Measurements from ENCODE around the gene COASY. TPM values are rescaled to one million over a fixed set of nuclear protein-coding genes. Genes with fewer than 3 reads are reported as not detected.

COASY gene
- total RNA-seq, 1 donor from 2014 or later = 10.3 TPM

DNA sequence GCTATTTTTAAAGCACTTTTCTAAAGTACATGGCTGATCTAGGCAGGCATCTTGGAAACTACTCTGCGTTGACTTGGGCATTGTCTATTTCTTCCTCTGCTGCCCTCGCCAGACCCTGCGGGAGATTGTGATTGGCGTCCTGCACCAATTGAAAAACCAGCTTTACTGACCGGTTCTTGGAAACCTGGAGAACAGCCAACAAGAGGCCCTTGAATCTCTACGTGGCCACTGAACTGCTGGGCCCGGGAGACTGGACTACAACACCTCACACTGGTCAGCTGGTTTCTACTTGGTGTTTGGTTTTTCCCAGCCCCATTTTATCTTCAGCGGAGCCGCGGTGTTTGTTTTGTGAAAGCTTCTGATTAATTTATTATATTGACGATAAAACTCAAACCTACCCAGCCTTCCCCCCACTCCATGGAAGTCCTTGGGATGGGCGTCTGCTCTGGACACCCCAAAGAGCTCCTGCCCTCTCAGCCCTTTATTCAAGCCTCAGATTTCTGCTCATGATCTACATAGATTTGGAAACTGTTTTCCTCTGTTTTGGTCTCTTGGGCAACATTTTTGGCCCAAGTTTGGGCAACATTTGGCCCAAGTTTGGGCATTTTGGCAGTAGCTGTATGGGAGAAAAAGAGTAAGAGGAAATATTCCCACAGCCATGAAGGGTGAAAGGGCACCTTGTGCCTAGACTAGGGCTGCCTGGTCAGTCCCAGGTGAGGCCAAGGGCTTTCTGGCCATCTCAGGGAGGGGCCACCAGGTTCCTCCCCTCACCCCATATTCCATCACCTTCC is 9.7 kb downstream of the COASY start:
- DNase-seq (ENCODE audit: low read depth in 2 of 2) = no peak

DNA sequence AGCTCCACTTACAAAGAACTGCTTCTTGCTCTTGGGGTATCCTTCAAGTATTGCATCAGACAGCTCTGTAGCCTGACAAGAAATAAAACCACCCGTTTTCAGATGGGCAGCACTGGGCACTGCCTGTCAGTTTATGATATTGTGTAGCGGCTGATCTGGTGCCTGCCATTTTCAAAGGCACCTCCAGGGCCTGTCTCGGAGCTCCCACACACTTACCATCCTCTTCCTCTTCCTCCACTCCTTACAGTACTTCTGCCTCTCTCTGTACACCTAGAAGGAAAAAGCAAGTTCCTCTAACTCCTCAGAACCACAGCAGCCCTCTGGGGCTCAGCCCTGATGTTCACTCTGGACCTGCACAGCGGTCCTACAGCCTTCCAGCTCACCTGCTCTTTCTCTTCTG is 11.1 kb downstream of the COASY start:
- DNase-seq (ENCODE audit: low read depth in 2 of 2) = no peak

DNA sequence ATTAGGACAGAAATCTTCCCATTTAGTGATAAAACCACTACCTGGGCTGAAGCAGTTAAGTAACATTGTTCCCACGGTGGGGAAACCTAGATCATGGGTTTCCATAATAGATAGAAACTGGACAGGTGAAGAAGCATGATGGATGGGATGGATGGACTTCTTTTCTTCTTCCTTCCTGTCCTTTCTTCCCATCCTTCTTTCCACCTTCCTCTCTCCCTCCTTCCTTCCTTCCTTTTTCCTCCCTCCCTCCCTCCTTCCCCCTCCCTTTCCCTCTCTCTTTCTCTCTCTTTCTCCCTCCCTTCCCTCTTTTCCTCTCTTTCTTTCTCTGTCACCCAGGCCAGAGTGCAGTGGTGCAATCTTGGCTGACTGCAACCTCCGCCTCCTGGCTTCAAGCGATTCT is 12.5 kb downstream of the COASY start:
- no peak for DNase-seq (ENCODE audit: low read depth in 2 of 2)

DNA sequence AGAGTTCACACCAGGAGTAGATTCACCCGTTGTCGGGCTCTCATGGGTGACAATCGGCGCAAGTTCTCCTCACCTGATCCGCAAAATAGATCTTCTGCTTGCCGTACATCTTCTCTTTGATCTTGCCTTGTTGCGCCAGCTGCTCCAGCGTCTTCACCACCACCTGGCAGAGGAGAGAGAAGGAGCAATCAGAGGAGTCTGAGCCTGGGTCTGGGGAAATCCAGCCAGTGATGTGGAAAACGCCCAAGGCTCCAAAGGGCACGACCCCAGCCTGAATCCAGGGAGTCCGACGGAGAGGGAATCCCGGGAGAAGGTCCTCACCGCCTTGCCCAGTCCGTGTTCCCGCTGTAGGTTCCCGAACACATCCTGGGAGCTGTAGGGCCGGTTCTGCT is 15.2 kb downstream of the COASY start:
- DNase-seq (ENCODE audit: low read depth in 2 of 2) = no peak

DNA sequence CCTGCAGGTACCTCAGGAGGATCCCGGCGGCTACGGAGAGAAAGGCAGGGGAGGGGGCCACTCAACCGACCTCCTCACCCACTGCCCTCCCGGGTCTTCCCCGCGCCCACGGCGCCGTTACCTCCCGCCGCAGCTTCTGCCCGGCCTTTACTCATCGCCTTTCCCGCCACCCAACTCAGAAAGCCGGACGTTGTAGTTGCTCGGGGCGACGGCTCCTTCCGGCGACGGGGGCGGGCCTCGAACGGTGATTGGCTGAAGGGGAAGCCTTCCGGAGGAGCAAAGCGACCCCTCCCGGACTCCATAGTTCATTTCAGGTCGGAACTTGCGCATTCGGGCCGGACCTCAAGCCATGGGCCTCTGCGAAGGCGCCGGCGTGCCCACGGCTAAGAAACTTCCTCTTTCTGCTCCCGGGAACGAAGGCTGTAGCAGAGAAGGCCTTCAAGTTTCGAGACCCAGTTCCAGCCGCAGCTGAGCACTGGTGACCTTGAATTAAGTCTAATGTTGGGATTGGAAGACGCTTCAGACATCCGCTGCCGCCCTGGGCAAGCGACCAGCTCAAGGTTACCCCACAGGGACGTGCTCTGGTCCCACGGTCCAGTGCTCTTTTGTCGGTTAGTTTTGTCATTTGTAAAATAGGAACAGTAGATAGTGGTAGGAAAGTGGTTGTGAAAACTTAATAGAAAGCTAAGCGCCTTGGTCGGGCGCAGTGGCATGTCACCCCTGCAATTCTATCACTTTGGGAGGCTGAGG is 15.8 kb downstream of the COASY start, which contains the start of gene PSMC3IP:
PSMC3IP (minus strand) TSS at position 198 of the 750 bp plus-strand sequence; CDS start at position 155, 43 bp downstream.
- DNase-seq (ENCODE audit: low read depth in 2 of 2) = peak; percentile 95

DNA sequence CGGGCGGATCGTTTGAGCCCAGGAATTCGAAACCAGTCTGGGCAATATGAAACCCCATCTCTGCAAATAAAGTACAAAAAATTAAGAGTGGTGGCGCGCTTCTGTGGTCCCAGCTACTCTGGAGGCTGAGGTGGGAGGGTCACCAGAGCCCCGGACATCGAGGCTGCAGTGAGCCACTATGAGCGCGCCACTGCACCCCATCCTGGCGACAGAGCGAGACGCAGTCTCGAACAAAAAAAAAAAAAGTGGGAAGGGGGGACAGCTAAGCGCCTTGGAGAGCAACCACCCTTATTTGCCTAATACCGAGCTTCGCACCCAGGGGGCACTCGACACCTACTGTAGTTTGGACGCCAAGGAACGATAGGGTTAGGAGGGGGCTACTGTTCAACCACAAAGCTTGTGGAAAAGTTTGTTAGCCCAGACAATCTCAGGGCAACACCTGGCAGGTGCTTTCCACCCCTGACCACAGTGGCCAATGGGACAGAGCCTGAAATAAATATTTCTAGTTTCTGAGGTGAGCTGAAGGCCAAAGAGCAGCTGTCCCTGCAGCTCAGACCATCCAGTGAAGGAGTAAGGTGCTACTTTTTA is 16.4 kb downstream of the COASY start:
- DNase-seq (ENCODE audit: low read depth in 2 of 2) = peak; percentile 80

DNA sequence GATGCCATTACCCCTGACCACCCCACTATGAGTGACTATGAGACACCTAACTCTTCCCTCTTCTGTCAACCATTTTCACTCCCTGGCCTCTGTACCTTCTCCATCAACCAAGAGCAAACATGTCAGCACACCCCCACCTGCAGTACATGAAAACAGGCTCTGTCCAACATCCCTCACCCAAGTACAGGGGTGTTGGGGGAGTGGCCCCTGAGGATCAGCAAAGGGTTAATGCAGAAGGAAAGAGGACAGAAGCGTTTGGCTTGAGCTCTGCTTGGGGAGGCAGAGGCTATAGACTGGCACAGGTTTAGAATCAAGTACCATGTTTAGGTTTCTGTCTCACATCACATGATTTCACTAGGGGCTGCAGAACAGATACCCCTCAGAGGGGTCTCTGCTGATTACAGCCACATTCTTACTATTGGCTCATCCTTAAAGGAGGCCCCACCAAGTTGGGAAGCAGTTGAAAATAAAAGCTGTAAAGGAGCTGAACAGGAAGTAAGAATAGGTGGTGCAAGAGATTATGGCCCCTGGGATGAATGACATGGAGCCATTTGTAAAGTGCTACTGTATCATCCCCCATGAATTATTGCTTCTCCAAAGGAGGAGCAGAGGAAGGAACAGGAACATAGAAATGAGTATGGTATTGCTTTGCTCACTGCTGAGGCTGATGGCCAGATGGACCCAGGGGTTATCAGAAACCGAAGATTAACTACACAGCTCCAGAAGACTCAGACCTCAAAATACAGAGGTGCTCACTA is 18.0 kb downstream of the COASY start:
- DNase-seq (ENCODE audit: low read depth in 2 of 2) = no peak

DNA sequence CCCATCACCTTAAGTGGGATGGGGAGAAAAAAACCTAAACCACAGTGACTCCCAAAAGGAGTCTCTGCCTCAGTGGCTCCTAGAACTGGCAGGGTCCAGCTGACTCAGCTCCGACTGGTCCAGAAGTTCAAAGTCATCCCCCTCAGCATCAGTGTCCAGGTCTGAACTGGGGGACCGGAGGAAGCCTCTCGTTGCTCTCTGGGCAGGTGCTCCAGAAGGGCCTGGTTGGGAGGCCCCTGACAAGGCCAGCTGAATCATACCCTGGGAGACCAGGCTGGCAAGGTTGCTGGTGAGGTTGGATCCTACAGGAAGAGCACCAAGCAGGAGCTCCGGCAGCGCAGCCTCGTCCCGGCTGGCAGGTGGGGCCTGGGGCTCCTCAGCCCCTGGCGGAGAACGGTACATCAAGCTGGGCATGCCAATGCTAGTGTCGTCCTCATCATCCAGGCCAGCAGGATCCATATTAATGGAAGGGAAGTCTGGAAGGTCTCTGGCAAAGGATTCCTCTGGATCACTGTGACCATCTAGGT is 19.9 kb downstream of the COASY start:
- no peak for DNase-seq (ENCODE audit: low read depth in 2 of 2)

DNA sequence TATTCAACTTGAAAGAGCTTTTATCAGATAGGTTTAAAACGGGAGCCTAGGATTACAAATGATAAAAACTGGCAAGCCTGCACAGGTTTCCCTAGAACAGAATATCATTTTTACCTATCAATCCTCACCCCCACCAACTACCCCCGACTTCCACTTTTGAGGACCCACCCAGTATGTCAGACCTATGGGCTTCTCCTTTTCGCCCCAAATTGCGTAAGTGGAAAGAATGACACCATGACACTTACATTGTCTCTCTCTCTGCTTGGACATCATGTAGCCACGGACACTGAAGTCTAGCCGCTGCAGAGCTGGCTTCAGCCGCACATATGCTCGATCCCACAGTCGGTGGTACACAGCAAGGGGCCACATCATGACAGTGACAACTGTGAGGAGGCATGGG is 22.9 kb downstream of the COASY start:
- DNase-seq (ENCODE audit: low read depth in 2 of 2) = no peak

DNA sequence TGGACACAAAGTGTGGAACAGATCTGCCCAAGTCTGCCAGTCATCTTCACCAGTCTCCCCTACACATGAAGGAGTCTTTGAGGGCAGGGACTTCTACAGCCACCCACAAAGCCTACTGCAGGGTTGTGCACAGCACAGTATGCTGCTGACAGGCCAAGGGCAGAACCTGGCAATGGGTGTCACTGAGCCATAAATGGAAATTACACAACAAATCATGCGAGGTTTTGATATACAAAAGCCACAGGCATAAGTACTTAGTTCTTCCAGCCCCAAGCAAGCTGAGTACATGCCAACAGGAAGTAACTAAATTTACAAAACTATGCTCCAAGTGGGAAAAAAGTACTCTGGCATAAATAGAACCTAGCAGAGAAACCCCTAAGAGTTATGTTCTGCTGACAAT is 23.4 kb downstream of the COASY start:
- no peak for DNase-seq (ENCODE audit: low read depth in 2 of 2)

DNA sequence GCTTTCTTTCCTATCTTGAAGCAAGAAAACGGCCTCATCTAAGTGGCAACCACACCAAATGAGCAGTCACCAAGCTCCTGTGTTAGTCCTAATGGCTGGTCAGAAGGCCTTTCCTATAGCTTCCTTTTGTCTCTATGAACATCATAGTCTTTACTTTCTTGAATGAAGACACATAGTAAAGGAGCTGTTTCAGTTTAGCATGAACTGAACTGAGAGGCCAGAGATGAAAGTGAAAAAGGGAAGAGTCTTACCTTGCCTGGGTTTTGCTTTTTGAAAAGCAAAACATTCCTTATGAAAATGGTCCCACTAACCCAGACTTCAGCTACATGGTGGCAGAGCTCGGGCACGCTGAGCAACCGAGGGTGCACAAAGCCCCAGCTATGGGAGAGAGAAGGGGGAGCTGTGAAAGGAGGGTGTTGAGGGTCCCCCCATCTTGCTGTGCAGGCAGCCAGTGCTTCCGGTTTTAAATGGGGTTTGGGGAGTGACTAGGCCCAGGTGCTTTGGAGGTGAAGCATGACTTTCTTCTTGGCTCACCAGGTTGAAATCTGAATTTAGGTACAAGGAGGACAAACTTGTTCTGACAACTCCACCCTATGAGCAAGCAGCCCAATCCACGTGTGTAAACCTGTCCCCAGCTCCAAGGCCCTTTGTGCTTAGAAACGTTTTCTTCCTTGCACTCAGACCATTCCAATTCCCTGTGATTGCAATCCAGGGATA is 24.7 kb downstream of the COASY start:
- no peak for DNase-seq (ENCODE audit: low read depth in 2 of 2)

DNA sequence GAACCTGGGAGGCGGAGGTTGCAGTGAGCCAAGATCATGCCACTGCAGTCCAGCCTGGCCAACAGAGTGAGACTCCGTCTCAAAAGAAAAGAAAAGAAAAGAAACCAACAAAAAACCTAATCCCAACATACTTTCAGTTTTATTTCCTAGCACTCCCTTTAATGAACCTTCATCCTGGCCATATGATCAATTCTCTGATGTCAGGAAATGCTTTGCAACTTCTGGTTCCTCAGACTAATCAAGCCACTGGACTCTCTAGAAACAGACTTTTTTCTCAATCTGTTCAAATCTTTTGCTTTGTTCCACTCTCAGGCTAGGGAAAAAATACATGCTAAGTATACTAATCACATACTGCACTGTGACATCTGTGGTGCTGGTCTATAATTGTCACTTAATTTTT is 28.9 kb downstream of the COASY start:
- DNase-seq (ENCODE audit: low read depth in 2 of 2) = peak in 1 of 2 donors; percentile 25

DNA sequence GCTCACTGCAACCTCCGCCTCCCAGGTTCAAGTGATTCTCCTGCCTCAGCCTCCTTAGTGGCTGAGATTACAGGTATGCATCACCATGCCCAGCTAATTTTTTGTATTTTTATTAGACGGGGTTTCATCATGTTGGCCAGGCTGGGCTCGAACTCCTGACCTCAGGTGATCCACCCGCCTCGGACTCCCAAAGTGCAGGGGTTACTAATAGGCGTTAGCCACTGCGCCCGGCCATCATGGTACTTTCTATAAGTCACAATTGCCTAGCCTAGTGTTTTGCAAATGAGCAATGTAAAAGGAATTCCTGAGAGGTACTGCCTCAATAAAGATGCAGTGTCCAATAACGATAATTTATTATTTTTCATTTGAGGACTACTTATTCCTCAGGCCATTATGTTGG is 29.5 kb downstream of the COASY start:
- no peak for DNase-seq (ENCODE audit: low read depth in 2 of 2)

DNA sequence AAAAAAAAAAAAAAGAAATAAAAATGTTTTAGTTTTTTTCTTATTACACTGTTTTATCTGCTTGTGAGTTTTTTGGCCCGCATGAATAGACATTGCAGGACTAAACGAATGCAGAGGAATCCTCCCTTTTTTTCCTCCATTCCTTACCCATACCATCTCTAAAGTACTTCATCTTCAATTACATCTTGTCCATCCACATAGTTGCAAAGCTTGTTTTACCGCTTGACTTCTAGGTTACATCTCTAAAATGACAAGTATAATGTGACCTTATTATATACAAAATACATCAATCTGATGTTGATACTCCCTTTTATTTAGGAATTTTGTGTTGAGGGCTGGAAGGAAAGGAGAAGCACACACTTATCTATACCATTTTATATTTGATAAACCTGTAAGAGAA is 34.4 kb downstream of the COASY start:
- DNase-seq (ENCODE audit: low read depth in 2 of 2) = no peak

DNA sequence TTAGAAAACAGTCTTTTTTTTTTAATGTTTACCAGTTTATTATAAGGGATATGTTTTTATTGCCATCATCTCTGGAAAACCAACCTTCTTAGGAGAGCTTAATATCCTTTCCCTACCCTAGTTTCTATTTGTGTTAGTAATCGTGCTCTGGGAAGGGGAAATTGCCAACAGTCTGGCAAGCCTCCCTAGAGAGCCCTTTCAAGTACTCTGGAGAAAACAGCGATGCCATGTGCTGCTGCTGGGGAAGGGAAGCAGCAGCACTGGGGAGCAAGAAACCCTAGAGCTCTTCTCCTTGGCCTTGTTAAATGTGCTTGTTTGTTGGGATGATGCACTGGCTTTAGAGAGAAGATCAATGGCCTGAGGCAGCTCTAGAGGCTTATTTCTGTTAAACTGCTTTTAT is 37.0 kb downstream of the COASY start:
- no peak for DNase-seq (ENCODE audit: low read depth in 2 of 2)

DNA sequence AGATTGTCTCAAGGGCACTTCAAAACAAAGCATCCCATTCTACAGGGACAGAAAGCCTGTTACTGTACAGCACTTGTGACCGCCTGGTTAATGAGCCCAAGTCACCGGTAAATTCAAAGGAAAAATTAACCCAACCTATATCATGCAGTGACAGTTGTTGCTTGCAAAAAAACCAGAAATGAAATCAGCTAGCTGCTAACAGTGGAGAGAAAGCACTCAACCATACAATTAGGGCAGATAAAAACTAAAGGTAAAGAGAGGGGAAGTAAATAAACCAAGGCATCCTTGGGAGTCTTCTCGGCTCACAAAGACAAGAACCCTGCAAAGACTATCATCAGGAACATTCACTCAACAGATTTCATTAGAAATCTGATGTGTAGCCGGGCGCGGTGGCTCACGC is 41.4 kb downstream of the COASY start:
- no peak for DNase-seq (ENCODE audit: low read depth in 2 of 2)

DNA sequence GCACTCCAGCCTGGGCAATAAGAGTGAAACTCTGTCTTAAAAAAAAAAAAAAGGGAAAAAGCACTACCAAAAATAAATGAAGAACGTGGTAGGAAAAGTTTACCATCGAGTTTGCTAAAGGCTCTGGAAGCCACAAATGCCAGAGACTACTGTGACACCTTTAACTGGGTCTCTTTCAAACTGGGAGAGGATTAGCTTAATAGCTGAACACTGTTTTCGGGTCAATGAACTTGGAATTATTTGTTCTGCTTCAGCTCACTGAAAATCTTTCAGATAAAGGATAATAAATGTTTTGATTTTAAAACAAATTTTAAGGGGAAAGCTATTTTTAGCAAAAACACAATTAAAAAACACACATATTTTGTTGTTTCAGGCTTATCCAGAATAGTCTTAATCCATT is 45.8 kb downstream of the COASY start:
- DNase-seq (ENCODE audit: low read depth in 2 of 2) = no peak

DNA sequence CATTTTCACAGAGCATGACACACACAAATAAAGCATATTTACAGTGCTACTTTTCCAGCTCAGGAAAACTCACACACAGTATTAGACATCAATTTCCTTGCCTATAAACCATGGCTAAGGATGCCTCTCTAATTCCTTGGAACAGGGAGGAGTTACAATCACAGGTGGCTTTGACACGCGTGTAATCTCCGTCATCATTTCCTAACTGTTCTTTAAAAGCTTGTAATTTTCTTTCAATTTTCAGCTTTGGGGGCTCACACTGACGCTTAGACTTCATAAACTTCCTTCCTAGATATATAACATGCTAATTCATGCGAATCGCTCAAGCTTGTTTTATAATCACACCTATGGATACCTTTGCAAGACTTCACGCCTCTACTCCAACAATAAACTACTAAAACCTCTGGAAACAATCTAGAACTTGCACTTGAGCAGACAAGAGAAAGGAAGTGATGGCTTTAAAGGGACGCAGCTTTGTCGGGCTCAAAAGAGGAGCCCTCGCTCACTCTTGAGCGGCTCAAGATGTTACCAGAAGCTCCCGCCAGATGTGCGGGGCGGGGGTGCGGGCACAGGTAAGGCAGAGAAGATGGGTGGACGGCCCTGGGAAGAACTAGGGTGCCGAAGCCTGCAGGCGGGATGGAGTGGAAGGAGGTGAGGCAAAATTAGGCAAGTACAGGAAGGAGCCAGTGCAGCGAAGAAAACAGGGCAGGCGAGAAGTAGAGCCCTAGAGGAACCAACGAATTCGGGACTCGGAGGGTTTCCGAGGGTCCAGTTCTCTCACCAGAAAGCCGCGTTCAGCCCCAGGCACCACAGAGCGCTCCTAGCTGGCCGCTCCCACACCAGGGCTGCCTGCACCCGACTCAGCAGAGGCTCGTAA is 46.6 kb downstream of the COASY start:
- peak; percentile 7 to 28 for DNase-seq (ENCODE audit: low read depth in 2 of 2)

DNA sequence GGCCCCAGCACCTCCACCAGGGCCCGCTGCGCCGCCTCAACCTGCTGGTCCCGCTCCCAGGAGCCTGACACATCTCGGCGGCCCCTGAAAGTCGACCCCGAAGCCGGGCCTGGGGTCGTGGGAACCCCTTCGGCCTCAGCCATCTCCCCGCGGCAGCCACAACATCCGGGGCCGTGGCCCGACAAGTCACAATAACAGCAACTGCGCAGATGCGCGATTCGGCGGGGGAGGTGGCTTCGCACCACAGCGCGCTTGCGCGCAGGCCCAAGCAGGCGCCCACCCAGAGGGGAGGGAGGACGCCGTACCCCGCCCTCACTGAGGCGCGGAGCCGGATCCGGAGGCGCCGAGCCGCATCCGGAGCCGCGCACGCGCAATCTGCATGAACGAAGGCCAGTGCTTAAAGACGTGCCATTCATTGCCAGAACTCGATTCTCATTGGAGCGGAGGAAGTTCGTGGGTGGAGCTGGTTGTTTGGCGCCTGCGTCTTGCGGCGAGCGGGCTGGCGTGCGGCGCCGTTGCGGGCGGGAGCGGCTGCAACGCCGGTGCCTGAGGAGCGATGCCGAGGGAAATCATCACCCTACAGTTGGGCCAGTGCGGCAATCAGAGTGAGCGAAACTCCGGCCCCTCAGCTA is 47.4 kb downstream of the COASY start, which contains the start of the genes RETREG3 and TUBG1:
RETREG3 (minus strand) TSS at position 193 of the 632 bp plus-strand sequence; CDS start at position 143, 50 bp downstream.
TUBG1 (plus strand) TSS at position 502 of the 632 bp plus-strand sequence; CDS start at position 557, 55 bp downstream.
- DNase-seq (ENCODE audit: low read depth in 2 of 2) = peak; percentile 99

All from lung microvascular endothelial cell (primary cell).